Lung (tissue), 12 donors: Measurements from ENCODE around the gene APOO. TPM values are rescaled to one million over a fixed set of nuclear protein-coding genes. Genes with fewer than 3 reads are reported as not detected.
"Not testable (repeated sequence)": the region's sequence is repeated elsewhere in the genome, so short reads cannot be mapped to it uniquely, and the experiment has no call there.

Source experiments
- ATAC-seq: fragments of 200-7000 bp; cut with Tn5 transposase; one replicate; pipeline ENCODE4 v1.9.1; 2020; ENCODE audit warnings: moderate number of reproducible peaks; ENCODE audit not compliant: insufficient read depth, low FRiP score
- DNase-seq, 3 donors: peaks; one replicate each; pipeline ENCODE4 v3.0.0-alpha.2; 2013 to 2017
- H3K27ac ChIP-seq, 2 donors: one replicate each; pipeline ENCODE4 v1.5.1; 2013; ENCODE audit warnings: mild to moderate bottlenecking in 2 of 2, moderate library complexity in 2 of 2, control low read depth in 1 of 2, inconsistent platforms in 1 of 2, low read depth in 1 of 2, low read length in 1 of 2
- H3K27me3 ChIP-seq, 3 donors: one replicate each; pipeline ENCODE4 v1.5.1; 2013; ENCODE audit warnings: low read length in 2 of 3; ENCODE audit not compliant: control insufficient read depth in 3 of 3, insufficient read depth in 3 of 3
- H3K36me3 ChIP-seq, 4 donors: one replicate each; pipeline ENCODE4 v1.5.1; 2013; ENCODE audit warnings: low read length in 4 of 4, mild to moderate bottlenecking in 1 of 4, moderate library complexity in 1 of 4; ENCODE audit not compliant: control insufficient read depth in 4 of 4, insufficient read depth in 4 of 4
- H3K4me1 ChIP-seq, 5 donors: one replicate each; pipeline ENCODE4 v1.5.1; 2013; ENCODE audit warnings: low read length in 5 of 5, mild to moderate bottlenecking in 2 of 5, moderate library complexity in 1 of 5; ENCODE audit not compliant: control insufficient read depth in 5 of 5, insufficient read depth in 5 of 5
- H3K4me3 ChIP-seq: one replicate; pipeline ENCODE4 v1.5.1; 2013; ENCODE audit warnings: mild to moderate bottlenecking, control low read depth, moderate library complexity
- H3K9ac ChIP-seq, 2 donors: one replicate each; pipeline ENCODE4 v1.5.1; 2013; ENCODE audit warnings: low read length in 2 of 2, control low read depth in 1 of 2; ENCODE audit not compliant: insufficient read depth in 1 of 2
- H3K9me3 ChIP-seq, 4 donors: one replicate each; pipeline ENCODE4 v1.5.1; 2013; ENCODE audit warnings: low read length in 3 of 4, mild to moderate bottlenecking in 1 of 4, moderate library complexity in 1 of 4; ENCODE audit not compliant: control insufficient read depth in 4 of 4, insufficient read depth in 3 of 4
- CTCF ChIP-seq: IDR thresholded peaks from 2 replicates; pipeline ENCODE4 v1.5.1; 2012; ENCODE audit warnings: mild to moderate bottlenecking; ENCODE audit errors: control extremely low read depth, extremely low read depth
- WGBS, 2 donors: extraction: QIAGEN DNeasy Blood & Tissue Kit; methylation state at CpG; one replicate each; pipeline ENCODE4 v1.1.7; 2013; 5-methylcytosine and 5-hydroxymethylcytosine counted together
- polyA plus RNA-seq, 2 donors: library from polyadenylated mRNA; stranded (reverse); fragments of 200-250 nt; gene quantifications; one replicate each; pipeline ENCODE4 v1.2.1, GENCODE V29; 2013
- total RNA-seq, 2 donors: library from RNA; depleted of rRNA in 1 of 2; stranded (reverse); fragments of >200 nt in 1 of 2; gene quantifications; one replicate each; pipeline ENCODE4 v1.2.1, GENCODE V29; 2014 to 2021
- donor health status: control.
- donor health status: control.
- donor health status: Bipolar disorder and iron deficiency.
- donor health status: healthy.
- donor health status: DM: yes; HTN: yes; CAD: no.

Gene APOO
- total and polyA plus RNA-seq, 4 donors, result 8.9 to 25.0 (median 22.6) TPM

GRCh38 chrX:23896981-23897380 is 10.8 kb downstream of the APOO start:
- ATAC-seq, result no peak

GRCh38 chrX:23896539-23896938 is 11.2 kb downstream of the APOO start:
- peak overlapping the region in 1 of 2 donors; percentile 21 for H3K27ac ChIP-seq
- peaks cover 0 to 11% (median 2%) of the 10 kb centered on the region in 5 donors for H3K4me1 ChIP-seq
- not testable (repeated sequence) for ATAC-seq, H3K4me3 ChIP-seq, H3K36me3 ChIP-seq, H3K9ac ChIP-seq, DNase-seq, H3K9me3 ChIP-seq
- 65 to 97% methylated on average over 4 of the region's 4 CpGs for WGBS, 2 donors
- H3K27me3 ChIP-seq, result peaks cover 0 to 12% (median 4%) of the 10 kb centered on the region in 3 donors

More at GRCh38 chrX:23896981-23897380, 10.8 kb downstream of the APOO start:
- Histone ChIP-seq H3K36me3 (no peaks in the 10 kb centered on the region), H3K27ac (no peak overlapping the region), H3K9me3 (no peaks in the 10 kb centered on the region), H3K27me3 (peaks cover 0 to 15% (median 6%) of the 10 kb centered on the region in 3 donors), H3K9ac (no peak overlapping the region), H3K4me3 (no peak overlapping the region), H3K4me1 (peaks cover 0 to 13% (median 3%) of the 10 kb centered on the region in 5 donors)
- TF ChIP-seq CTCF, result no peak
- DNase-seq, result no peak
- WGBS, 2 donors, result 69 to 73% methylated on average over 2 of the region's 2 CpGs

GRCh38 chrX:23894993-23895392 is 12.7 kb downstream of the APOO start:
- H3K27ac ChIP-seq, H3K4me3 ChIP-seq, ATAC-seq, DNase-seq, H3K9me3 ChIP-seq, H3K4me1 ChIP-seq, H3K36me3 ChIP-seq, H3K9ac ChIP-seq: not testable (repeated sequence)
- 91 to 95% methylated on average over 4 to 6 of the region's 6 CpGs for WGBS, 2 donors
- H3K27me3 ChIP-seq, result peaks cover 0 to 15% (median 5%) of the 10 kb centered on the region in 3 donors

- TF ChIP-seq CTCF, result no peak
- DNase-seq, result no peak
- H3K9ac ChIP-seq, result no peak overlapping the region
- H3K36me3 ChIP-seq, result no peaks in the 10 kb centered on the region
- H3K9me3 ChIP-seq, result no peaks in the 10 kb centered on the region
- no peak overlapping the region for H3K27ac ChIP-seq
- ATAC-seq, result no peak
- H3K27me3 ChIP-seq, result peaks cover 0 to 13% (median 2%) of the 10 kb centered on the region in 3 donors
- no peaks in the 10 kb centered on the region for H3K4me1 ChIP-seq
- WGBS, 2 donors, result 95 to 97% methylated on average over 4 of the region's 4 CpGs
- H3K4me3 ChIP-seq, result no peak overlapping the region
Observed at GRCh38 chrX:23890933-23891332, 16.8 kb downstream of the APOO start.
